ENCODE measurements around the gene RHBDL1.

The RHBDL1 gene

DNA sequence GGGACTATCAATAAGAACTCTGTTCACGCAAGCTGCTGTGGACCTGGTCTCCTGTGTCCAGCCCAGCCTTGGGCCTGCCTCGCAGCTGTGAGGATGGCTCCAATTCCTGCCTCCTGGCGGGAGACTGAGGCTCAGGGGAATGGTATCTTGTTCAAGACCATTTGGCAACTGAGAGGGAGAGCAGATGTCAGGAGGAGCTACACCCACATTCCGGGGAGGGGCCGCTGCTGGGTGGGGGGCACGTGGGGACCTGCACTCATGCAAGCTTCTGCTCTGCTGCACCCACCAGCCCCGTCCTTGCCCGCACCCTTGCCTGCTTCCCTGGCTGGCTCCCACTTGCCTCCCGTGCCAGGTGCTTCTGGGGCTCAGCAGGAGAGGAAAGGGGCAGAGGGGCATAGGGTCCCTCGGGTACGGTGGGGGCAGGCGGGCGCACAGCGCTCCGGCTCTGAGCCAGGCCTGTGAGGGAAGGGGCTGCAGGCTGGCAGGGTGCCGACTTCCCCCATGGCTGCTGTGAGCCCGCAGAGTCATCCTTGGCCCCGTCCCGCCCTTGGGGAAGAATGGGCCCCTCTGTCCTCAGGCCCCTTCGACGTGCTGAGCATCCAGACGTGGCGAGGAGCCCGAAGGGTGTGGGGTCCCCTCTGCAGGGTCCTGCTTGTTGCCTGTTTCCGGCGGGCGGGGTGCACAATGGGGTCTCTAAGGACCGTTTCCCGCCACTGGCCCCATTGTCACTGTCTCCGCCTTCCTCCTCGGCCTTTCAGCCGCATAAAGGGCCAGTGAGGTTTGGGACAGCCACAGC, 42.2 kb downstream of the RHBDL1 start:
- DNase-seq (ENCODE audit: low read depth in 1 of 2, low spot score in 1 of 2), result no peak

DNA sequence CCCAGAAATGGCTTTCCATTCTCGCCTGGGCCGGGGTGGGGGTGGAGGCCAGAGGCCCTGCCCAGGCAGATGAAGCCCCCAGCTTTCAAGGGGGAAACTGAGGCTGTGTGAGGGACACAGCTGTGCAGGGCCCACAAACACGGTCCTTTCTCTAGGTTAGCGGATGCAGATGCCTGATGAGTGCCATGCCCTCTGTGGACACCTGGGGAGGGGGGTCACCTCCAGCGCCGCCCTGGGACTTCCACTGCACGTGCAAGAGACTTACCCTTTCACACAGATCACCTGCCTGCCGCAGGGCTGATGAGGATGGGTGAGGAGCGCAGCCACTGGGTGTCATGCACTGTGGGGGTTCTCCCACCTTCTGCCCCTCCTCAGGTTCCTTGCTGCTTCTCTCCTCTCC, 42.9 kb downstream of the RHBDL1 start:
- DNase-seq (ENCODE audit: low read depth in 1 of 2, low spot score in 1 of 2), result no peak

DNA sequence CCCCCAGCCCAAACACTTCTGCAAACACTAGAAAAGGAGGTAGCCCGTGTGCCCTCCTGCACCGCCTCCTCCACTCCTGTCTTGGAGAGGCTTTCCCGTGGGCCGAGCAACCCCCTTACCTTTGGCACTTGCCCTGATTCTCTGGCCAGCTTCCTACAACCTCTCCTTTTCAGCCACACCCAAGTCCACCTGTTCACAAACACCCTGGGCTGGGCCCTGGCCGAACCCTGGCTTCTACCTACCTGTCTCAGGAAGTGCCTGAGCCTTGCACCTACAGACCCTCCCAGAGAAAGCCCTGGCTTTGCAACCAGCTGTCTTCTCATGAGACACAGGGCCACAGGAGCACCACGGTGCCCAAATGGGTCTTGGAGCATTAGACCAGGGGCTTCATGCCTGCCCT, 43.5 kb downstream of the RHBDL1 start:
- no peak for DNase-seq (ENCODE audit: low read depth in 1 of 2, low spot score in 1 of 2)

DNA sequence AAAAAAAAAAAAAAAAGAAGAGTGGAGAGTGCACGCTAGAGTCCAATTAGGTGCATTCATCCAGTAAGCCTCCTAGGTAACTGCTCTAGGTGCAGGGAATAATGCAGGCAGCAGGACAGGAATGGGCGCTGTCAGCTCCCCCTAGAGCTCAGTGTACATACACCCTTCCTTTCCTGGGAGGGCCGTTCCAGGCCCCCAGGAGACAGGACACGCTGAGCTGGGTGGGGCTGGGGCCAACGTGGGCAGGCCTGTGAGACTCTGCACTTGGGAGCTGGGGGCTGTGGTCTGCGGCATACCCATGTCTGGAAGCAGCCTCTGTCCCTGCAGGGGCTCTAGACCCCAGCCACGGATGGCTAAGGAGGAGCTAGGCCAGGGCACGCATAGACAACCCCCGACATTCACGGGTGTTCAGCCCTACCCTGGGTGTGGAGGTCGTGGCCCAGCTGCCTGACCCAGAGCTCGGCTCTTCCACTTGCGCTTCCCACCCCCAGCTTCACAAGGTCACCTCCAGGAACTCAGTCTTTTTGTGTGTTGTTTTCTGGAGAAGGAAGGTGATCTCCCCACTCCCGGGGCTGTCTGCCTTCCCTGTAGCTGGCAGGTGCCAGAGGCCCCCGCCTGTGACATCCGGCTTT, 44.5 kb downstream of the RHBDL1 start:
- DNase-seq (ENCODE audit: low read depth in 1 of 2, low spot score in 1 of 2), result no peak

GRCh38 chr16:720447-720989, 45.0 kb downstream of the RHBDL1 start:
- DNase-seq (ENCODE audit: low read depth in 1 of 2, low spot score in 1 of 2), result no peak

GRCh38 chr16:720990-721764, 45.7 kb downstream of the RHBDL1 start, which contains the start of gene ANTKMT:
TSS of gene ANTKMT (plus strand) at chr16:721146. CDS start at chr16:721275, 129 bp downstream.
- DNase-seq (ENCODE audit: low read depth in 1 of 2, low spot score in 1 of 2), result peak; percentile 26 to 68

- DNase-seq (ENCODE audit: low read depth in 1 of 2, low spot score in 1 of 2), result no peak
Observed at GRCh38 chr16:721765-722540, 46.5 kb downstream of the RHBDL1 start.

- no peak for DNase-seq (ENCODE audit: low read depth in 1 of 2, low spot score in 1 of 2)
Observed at GRCh38 chr16:722835-723633, 47.6 kb downstream of the RHBDL1 start.

GRCh38 chr16:723695-724094, 48.2 kb downstream of the RHBDL1 start:
- DNase-seq (ENCODE audit: low read depth in 1 of 2, low spot score in 1 of 2), result no peak

DNA sequence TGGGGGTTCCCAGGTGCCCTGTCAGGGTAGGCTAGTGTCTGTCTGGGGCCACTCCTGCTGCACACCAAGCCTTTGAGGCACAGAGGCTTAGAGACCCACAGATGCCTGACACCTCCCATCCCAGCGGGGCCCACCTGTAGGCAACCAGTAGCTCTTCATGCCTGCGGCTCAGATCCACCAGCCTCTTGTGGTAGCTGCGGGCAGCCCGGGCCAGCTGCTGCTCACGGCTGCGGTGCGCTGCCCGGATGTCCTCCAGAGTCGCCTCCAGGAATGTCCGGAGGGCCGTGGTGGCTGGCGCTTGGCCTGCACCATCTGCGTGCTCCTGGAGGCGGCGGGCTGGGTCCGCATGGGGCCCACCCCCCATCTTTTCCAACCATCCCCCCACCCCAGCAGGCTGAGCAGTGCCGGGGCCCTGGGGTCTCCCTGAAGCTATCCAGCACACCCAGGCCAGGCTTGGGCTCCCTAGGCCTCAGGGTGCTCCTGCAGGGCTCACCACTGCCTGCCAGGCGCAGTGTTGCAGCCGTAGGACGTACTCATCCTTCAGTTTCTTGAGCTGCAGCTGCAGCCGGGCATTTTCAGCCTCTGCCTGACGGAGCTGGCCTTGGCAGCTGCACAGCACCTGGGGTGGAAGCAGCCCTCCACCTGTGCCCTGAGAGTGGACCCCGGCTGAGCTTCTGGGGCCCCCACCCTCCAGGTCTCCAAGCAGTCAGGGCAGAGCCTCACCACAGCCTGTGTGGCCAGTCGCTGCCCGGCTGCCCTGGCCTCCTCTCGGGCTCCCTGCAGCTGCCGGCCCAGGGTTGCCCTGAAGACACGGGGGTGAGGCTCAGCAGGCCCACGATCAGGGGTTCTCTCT, 48.9 kb downstream of the RHBDL1 start:
- no peak for DNase-seq (ENCODE audit: low read depth in 1 of 2, low spot score in 1 of 2)

GRCh38 chr16:725041-725376, 49.5 kb downstream of the RHBDL1 start:
- DNase-seq (ENCODE audit: low read depth in 1 of 2, low spot score in 1 of 2), result no peak

DNA sequence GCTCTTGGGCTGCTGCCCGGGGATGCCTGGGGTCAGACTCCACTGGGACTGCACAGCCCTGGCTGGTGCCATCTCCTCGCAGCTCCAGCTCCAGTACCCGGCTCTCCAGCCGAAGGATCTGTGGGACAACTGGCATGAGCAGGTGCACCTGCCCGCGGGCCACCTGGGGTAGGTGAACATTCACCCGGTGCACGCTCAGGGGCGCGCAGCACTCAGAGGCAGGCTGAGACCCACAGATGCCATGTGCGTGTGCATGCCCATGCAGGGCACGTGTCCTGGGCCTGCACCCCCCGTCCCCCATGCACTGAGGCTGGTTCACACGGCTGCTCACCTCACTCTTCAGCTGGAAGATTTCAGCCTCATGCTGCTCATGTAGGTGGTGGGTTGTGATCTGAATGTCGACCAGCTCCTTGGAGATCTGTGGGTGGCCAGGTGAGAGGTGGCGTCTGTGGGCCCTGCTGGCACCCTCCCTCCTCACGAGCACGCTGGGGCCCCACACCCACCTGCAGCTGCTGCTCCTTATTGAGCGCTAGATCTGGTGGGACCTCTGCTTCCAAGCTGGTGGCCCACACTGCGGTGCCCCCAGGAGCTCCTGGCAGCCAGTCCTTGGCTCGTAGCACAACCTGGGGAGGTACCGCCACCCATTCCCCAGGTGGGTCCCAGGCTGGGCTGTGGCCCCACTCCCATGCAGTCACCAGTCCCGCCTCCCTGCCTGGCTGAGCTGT, 50.2 kb downstream of the RHBDL1 start:
- no peak for DNase-seq (ENCODE audit: low read depth in 1 of 2, low spot score in 1 of 2)

- DNase-seq (ENCODE audit: low read depth in 1 of 2, low spot score in 1 of 2), result no peak
Observed at GRCh38 chr16:726188-726437, 50.6 kb downstream of the RHBDL1 start.

GRCh38 chr16:726438-727290, 51.2 kb downstream of the RHBDL1 start, which contains the start of the genes CCDC78 and HAGHL:
TSS of gene CCDC78 (minus strand) at chr16:726443. CDS start at chr16:726367, 76 bp downstream.
TSS of gene HAGHL (plus strand) at chr16:727106. CDS start at chr16:727510, 404 bp downstream.
- DNase-seq (ENCODE audit: low read depth in 1 of 2, low spot score in 1 of 2), result peak; percentile 29 to 33

GRCh38 chr16:727291-727977, 52.0 kb downstream of the RHBDL1 start:
- DNase-seq (ENCODE audit: low read depth in 1 of 2, low spot score in 1 of 2), result no peak
